ENCODE data around the gene CASTOR1.
"Not testable (repeated sequence)": the region's sequence is repeated elsewhere in the genome, so short reads cannot be mapped to it uniquely, and the experiment has no call there.

CASTOR1 gene

GRCh38 chr22:30289141-30289979 is at the start of gene CASTOR1:
Gene CASTOR1 (minus strand): TSS chr22:30289505. CDS start chr22:30289497, 8 bp downstream.
- peak; percentile 97 for DNase-seq
- TF ChIP-seq POLR2A (IDR thresholded peaks at IDR 0.05; ENCODE audit: low read length), result peak; percentile 32
- no peak for TF ChIP-seq GATA1 (IDR thresholded peaks at IDR 0.05; ENCODE audit: low read depth, low read length)

GRCh38 chr22:30338802-30339201 is 49.5 kb upstream of the CASTOR1 start:
- no peak for TF ChIP-seq GATA1 (IDR thresholded peaks at IDR 0.05; ENCODE audit: low read depth, low read length)
- DNase-seq, result no peak

GRCh38 chr22:30338341-30338740 is 49.0 kb upstream of the CASTOR1 start:
- not testable (repeated sequence) for DNase-seq

- no peak for TF ChIP-seq GATA1 (IDR thresholded peaks at IDR 0.05; ENCODE audit: low read depth, low read length)
- no peak for TF ChIP-seq POLR2A (IDR thresholded peaks at IDR 0.05; ENCODE audit: low read length)
- no peak for DNase-seq
Observed at GRCh38 chr22:30337461-30337778, 48.1 kb upstream of the CASTOR1 start.

- no peak for DNase-seq
- no peak for TF ChIP-seq POLR2A (IDR thresholded peaks at IDR 0.05; ENCODE audit: low read length)
- TF ChIP-seq GATA1 (IDR thresholded peaks at IDR 0.05; ENCODE audit: low read depth, low read length), result no peak
Observed at GRCh38 chr22:30336752-30337460, 47.6 kb upstream of the CASTOR1 start.

GRCh38 chr22:30335236-30335635 is 45.9 kb upstream of the CASTOR1 start:
- TF ChIP-seq POLR2A (IDR thresholded peaks at IDR 0.05; ENCODE audit: low read length) (no peak), GATA1 (IDR thresholded peaks at IDR 0.05; ENCODE audit: low read depth, low read length) (no peak)
- DNase-seq, result no peak

- no peak for TF ChIP-seq GATA1 (IDR thresholded peaks at IDR 0.05; ENCODE audit: low read depth, low read length)
- no peak for TF ChIP-seq POLR2A (IDR thresholded peaks at IDR 0.05; ENCODE audit: low read length)
- no peak for DNase-seq
Observed at GRCh38 chr22:30334646-30335045, 45.3 kb upstream of the CASTOR1 start.

GRCh38 chr22:30333707-30334087 is 44.4 kb upstream of the CASTOR1 start:
- no peak for DNase-seq
- no peak for TF ChIP-seq GATA1 (IDR thresholded peaks at IDR 0.05; ENCODE audit: low read depth, low read length)
- TF ChIP-seq POLR2A (IDR thresholded peaks at IDR 0.05; ENCODE audit: low read length), result no peak

GRCh38 chr22:30332994-30333706 is 43.8 kb upstream of the CASTOR1 start:
- no peak for DNase-seq
- no peak for TF ChIP-seq GATA1 (IDR thresholded peaks at IDR 0.05; ENCODE audit: low read depth, low read length)
- peak; percentile 25 for TF ChIP-seq POLR2A (IDR thresholded peaks at IDR 0.05; ENCODE audit: low read length)

- TF ChIP-seq POLR2A (IDR thresholded peaks at IDR 0.05; ENCODE audit: low read length), result no peak
- no peak for TF ChIP-seq GATA1 (IDR thresholded peaks at IDR 0.05; ENCODE audit: low read depth, low read length)
- no peak for DNase-seq
Observed at GRCh38 chr22:30332551-30332950, 43.2 kb upstream of the CASTOR1 start.

GRCh38 chr22:30328466-30329049 is 39.3 kb upstream of the CASTOR1 start:
- DNase-seq, result no peak
- TF ChIP-seq POLR2A (IDR thresholded peaks at IDR 0.05; ENCODE audit: low read length), result no peak
- no peak for TF ChIP-seq GATA1 (IDR thresholded peaks at IDR 0.05; ENCODE audit: low read depth, low read length)

- TF ChIP-seq POLR2A (IDR thresholded peaks at IDR 0.05; ENCODE audit: low read length) (no peak), GATA1 (IDR thresholded peaks at IDR 0.05; ENCODE audit: low read depth, low read length) (no peak)
- peak in 1 of 2 experiments; percentile 37 for DNase-seq
Observed at GRCh38 chr22:30327864-30328345, 38.6 kb upstream of the CASTOR1 start.

- peak; percentile 94 to 97 for DNase-seq
- TF ChIP-seq GATA1 (IDR thresholded peaks at IDR 0.05; ENCODE audit: low read depth, low read length) (no peak), POLR2A (IDR thresholded peaks at IDR 0.05; ENCODE audit: low read length) (peak; percentile 48)
Observed at GRCh38 chr22:30326706-30327362, 37.5 kb upstream of the CASTOR1 start, which contains the start of gene TBC1D10A. Gene TBC1D10A (minus strand): TSS chr22:30326941. CDS start chr22:30326881, 60 bp downstream.
